GM12872 (cell line): ENCODE measurements around the gene MLANA.

Experiments
- CTCF ChIP-seq: IDR thresholded peaks from 3 replicates; pipeline ENCODE4 v1.5.1; 2011; ENCODE audit warnings: low read depth, mild to moderate bottlenecking, low read length, moderate library complexity; ENCODE audit not compliant: insufficient read depth

Gene MLANA

GRCh38 chr9:5931657-5932056, 41.0 kb downstream of the MLANA start:
- no peak for TF ChIP-seq CTCF

GRCh38 chr9:5938449-5938848, 47.8 kb downstream of the MLANA start:
- TF ChIP-seq CTCF = no peak

- TF ChIP-seq CTCF = no peak
Measured at GRCh38 chr9:5939530-5939929, 48.8 kb downstream of the MLANA start.

- TF ChIP-seq CTCF = no peak
Measured at GRCh38 chr9:5941214-5941613, 50.5 kb downstream of the MLANA start.

GRCh38 chr9:5945112-5945511, 54.4 kb downstream of the MLANA start:
- TF ChIP-seq CTCF = no peak

- TF ChIP-seq CTCF = no peak
Measured at GRCh38 chr9:5947912-5948311, 57.2 kb downstream of the MLANA start.

GRCh38 chr9:5949103-5949699, 58.5 kb downstream of the MLANA start:
- no peak for TF ChIP-seq CTCF
